Activated CD8-positive, alpha-beta memory T cell treated with anti-CD3 and anti-CD28 coated beads for 1 hour (primary cell): ENCODE data around the gene RCL1.
"Not testable (repeated sequence)": the region's sequence is repeated elsewhere in the genome, so short reads cannot be mapped to it uniquely, and the experiment has no call there.

Experiments
- DNase-seq, 2 donors: peaks; one replicate each; pipeline ENCODE4 v3.0.0-alpha.2; 2020; ENCODE audit warnings: low read depth in 1 of 2; ENCODE audit errors: extremely low read depth in 1 of 2

RCL1 gene

DNA sequence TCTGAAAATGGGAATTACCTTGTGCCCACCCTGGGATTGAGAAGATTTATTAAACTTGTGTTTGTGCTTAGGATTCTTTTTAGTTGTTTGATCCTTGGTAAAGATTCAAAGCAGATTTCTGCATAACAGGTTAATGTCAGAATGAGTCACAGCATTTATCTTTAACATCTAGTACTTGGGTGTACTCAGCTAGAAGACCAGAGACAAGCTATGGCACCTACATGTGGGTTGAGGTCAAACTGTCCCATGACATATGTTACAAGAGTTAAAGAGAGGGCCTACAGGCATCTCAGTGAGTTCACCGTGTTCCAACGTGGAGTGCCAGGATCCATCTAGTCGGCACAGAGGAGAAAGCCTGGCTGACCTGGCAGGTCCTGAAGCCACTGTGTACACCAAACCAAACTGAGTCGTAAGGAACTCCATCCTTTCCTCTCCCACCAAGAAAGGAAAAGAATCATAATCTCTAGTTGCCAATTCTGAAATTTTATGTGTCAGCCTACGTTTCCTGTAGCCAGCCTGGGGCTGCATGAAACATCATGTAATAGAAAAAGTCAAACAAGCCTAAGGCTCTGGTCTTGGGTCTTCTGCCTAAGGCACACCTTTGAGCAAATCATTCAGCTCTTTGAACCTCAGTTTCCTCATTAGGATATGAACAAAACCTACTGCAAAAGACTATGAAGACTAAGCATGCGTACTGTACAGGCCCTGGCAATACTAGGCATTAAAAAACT is 73.7 kb downstream of the RCL1 start:
- DNase-seq = no peak

DNA sequence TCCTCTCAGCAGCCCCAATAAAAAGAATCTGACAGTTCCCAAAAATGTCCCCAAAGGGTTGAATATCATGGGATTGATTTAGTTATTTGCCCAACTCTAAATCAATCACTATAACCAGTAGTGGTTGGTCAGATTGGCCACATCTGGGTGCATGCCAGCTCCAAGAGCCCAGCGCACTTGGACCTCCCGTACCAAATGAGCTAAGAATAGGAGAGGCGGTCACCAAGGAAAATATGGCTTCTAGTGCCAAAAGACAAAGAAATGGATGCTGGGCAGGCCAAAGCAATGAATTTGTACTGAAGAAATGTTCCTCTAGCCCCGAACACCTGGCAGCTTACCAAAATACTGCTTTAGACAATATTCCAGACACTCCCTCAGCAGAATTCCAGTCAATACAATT is 80.3 kb downstream of the RCL1 start:
- DNase-seq = no peak

DNA sequence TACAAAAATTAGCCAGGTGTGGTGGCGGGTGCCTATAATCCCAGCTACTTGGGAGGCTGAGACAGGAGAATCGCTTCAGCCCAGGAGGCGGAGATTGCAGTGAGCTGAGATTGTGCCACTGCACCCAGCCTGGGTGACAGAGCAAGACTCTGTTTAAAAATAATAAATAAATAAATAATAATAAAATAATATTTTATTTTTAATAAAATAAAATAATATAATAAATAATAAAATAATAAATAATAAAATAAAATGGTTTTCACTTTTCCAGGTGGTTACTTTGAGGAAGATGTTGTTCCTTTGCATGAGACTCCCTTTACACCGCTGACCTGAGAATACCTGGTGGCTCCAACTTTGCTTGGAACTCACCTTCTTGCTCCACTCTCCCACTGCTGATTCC is 82.8 kb downstream of the RCL1 start:
- DNase-seq = no peak

DNA sequence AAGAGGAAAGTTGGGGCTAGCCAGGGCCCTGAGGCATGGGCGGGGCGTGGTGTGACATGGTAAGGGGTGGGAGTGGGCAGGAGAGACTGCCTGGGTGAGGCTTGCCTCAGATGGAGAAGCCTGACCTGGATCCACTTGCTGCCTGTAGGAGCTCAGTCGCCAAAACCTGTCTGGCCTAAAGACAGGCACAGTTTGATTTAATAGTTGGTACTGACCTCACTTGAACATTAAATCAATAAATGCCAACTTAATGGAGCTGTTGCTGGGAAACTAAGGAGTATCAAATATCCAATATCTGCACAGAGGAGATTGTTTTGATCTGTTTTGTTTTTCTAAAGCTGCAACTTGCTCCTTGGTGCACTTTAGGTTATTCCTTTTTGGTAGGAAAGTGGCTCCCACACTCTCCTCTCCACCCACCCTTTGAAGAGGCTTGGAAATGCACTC is 86.4 kb downstream of the RCL1 start:
- DNase-seq = no peak

DNA sequence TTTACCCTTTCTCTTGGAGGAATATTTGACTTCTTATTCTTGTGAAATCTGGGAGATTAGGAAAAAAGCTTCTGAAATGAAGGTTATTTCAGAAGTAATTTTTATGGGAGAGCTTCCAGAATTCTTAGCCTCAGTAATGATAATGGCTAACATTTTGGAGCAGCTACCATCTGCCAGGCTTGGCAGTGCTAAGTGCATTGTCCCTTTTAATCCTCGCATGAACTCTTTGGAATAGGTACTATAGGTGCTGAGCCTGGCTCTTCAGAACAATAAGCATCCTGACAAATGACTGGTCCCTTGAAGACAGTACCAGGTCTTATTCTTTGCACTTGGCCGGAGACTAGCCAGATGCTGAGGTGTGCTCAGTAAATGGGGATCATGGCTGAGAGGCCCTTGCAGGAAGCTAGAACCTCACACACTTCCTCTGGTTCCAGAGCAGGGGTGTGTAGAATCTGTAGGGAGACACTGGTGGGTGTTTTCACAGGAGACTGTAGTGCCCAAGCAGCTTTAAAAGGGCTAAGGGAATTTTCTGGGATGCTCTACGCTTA is 90.7 kb downstream of the RCL1 start:
- no peak for DNase-seq

DNA sequence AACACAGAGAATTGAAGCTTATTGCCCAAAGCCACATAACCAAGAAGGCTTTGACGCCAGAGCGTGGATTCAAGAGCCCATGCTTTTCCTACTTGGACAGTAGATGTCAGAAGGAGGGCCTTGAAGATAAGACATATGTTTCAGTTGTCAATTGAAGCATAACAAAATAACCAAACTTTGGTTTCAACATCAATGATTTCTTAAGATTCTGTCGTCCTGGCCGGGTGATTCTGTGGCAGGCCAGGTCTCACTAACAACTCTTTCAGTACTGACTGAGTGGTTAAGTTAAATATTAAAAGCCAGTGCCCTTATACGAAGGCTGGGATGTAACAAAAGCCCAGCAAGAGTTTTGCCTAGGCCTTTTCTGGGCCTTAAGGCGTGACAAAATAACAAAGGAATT is 94.0 kb downstream of the RCL1 start:
- no peak for DNase-seq

DNA sequence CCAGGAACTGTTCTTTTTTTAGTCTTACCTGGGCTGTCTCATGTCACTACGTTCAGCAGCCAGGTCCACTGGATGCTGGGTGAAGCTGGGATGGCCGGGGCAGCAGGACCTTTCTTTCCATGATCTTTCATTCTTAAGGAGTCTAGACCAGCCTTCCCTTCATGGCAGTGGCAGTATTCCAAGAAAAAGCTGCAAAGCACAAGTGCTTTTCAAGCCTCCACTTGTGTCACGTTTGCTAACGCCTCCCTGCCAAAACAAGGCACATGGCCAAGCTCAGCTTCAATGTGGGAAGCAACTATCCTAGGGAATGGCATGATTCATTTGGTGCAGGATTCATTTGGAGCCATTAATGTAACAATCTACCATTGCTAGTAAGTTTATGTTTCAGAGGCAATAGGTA is 94.8 kb downstream of the RCL1 start:
- no peak for DNase-seq

DNA sequence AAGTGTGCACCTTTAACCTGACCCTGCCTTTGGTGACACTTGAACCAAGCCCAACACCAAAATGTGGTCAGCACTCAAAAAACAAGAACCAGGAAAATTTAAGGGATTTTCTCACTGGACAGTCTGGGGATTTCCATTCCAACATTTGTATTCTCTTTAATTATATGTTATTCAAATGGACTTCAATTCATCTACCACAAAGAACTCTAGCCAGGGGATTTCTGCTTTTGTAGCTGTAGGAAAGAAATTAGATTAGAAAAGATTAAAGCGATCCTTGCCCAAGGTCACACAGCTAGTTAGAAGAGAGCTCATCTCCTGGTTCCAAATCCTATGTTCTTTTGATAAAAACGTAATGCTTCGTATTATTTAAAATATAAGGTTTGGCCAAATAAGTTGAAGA is 97.5 kb downstream of the RCL1 start:
- no peak for DNase-seq

DNA sequence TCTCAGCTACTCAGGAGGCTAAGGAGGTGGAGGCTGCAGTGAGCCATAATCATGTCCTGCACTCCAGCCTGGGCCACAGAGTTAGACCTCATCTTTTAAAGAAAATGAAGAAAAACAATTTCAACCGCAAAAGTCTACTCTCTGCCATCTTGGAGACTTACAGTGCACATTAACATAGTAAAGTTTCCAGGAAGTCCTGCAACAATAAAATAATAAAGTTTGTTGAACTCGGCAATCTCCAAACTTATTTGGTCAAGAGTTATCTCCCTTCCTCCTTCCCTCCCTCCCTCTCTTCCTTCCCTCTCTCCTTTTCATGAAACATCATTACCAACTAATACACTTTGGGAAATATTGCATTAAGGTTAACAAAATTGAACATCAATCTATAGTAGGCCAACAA is 98.2 kb downstream of the RCL1 start:
- DNase-seq = no peak

DNA sequence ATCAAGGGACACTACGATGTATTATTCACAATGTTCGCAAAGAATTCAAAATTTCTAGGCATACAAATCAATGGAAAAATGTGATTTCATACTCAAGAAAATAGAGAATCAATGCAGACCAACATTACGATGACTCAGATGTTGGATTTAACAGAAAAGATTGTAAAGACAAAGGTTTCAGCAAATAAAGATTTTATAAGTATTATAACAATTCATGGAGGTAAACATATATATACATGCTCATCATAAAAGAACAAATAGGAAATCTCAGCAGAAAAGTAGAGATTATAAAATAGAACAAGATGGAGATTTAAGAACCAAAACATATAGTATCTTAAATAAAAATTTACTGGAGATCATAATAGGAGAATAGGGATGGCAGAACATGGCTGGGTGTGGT is 98.9 kb downstream of the RCL1 start:
- DNase-seq = no peak

DNA sequence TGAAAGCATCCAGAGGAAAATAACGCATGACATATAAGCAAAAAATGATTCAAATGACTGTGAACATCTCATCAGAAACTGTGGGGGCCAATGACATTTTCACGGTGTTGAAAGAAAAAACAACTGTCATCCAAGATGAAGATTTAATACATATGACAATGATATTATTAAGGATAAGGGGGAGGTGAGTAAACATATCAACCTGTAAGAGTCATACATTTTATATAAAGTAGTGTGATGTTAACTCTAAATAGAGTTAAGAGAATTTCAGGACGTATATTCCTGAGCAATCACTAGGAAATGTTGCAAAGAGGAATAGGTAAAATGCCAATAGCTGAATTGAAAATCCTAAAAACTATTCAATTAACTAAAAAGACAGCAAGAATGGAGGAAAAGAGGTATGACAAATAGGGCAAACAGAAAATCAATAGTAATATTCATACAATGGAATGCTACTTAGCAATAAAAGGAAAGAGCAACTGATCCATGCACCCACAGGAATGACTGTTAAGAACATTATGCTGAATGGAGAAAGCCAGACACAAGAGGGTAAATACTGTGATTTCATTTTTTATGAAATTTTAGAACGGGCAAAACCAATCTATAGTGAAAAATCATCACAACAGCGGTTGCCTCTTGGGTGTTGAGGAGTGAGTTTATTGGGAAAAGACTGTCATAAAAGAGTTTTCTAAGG is 99.9 kb downstream of the RCL1 start:
- DNase-seq = no peak

DNA sequence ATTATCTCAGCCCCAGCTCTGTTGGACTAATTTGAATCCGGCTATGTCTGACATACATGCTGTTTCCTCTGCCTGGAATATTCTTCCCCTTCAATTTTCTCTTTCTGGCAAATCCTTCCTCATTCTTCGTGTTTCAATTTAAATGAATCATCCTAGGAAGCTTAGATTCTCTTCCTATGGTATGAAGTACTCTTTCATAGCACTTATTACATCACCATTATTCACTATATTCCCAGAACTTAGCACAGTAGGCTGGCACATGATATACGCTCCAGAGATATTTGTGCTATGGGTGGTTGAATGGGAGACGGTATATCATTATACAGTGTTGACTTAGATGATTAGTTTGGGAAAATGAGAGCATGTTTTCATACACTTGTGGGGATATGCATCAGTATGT is 101.3 kb downstream of the RCL1 start:
- no peak for DNase-seq

DNA sequence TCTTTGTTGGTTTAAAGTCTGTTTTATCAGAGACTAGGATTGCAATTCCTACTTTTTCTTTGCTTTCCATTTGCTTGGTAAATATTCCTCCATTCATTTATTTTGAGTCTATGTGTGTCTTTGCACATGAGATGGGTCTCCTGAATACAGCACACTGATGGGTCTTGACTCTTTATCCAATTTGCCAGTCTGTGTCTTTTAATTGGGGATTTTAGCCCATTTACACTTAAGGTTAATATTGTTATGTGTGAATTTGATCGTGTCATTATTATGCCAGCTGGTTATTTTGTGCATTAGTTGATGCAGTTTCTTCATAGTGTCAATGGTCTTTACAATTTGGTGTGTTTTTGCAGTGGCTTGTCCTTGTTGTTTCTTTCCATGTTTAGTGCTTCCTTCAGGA is 107.1 kb downstream of the RCL1 start:
- DNase-seq = not testable (repeated sequence)

DNA sequence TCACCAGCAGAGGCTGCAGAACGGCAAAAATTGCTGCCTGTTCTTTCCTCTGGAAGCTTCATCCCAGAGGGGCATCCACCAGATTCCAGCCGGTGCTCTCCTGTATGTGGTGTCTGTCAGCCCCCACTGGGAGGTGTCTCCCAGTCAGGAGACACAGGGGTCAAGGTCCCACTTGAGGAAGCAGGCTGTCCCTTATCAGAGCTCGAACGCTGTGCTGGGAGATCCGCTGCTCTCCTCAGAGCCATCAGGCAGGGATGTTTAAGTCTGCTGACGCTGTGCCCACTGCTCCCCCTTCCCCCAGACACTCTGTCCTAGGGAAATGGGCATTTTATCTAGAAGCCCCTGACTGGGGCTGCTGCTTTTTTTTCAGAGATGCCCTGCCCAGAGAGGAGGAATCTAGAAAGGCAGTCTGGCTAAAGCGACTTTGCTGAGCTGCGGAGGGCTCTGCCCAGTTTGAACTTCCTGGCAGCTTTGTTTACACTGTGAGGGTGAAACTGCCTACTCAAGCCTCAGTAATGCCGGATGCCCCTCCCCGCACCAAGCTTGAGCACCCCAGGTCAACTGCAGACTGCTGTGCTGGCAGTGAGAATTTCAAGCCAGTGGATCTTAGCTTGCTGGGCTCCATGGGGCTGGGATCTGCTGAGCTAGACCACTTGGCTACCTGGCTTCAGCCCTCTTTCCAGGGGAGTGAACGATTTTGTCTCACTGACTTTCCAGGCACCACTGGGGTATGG is 108.8 kb downstream of the RCL1 start:
- DNase-seq = not testable (repeated sequence)

DNA sequence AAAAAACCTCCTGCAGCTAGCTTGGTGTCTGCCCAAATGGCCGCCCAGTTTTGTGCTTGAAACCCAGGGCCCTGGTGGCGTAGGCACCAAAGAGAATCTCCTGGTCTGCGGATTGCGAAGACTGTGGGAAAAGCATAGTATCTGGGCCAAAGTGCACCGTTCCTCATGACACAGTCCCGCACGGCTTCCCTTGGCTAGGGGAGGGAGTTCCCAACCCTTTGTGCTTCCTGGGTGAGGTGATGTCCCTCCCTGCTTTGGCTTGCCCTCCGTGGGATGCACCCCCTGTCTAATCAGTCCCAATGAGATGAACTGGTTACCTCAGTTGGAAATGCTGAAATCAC is 109.4 kb downstream of the RCL1 start:
- DNase-seq = no peak

DNA sequence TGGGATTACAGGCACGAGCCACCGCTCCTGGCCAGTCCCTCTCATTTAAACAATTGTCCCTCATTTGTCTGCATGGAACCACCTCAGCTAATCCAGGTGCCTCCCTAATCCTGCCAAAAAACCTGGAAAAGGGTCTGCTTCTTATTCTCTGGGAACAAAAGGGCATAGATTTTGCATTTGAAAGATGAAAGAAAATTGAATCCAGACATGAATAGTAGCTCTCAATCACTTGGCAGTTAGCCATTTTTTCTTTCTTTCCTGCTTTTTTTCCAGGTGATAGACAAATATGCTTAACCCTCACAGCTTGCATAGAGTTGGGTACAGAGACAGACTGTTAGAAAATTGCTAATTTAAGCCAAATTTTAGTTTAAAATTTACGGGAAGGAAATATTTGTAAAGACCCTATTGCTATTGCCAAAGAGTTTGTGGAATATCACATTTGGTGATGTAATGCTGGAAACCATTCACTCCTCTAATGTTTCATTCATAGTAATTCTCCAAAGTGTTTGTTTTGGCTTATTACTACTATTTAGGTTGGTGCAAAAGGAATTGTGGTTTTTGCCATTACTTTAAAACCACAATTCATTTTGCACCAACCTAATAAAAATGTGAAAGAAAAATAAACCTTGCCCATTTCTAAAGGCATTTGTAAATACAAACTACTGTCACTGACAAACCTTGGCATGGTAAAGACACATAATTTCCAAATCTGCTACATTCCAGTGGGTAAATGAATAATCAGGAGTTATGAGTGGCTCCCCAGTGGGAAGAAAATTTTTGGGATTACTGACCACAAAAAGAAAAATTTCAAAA is 111.8 kb downstream of the RCL1 start:
- DNase-seq = no peak

DNA sequence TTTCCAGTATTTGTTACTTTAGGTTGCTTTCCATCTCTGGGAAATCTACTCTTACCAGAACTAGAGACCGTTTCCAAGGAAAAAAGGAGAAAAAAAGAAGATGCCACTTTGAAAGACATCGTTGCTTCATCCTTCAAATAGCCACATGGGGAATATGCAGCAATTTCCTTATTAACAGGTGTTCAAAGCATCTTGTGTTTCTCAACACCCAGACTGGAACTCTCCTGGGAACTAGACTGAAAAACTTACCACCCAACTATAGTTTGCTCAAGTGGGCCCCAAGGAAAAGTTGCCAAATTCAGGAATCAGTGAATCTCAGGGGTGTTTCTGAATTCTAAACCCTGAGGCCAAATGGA is 112.4 kb downstream of the RCL1 start:
- DNase-seq = no peak
